Hematopoietic multipotent progenitor cell treated with erythropoietin and hydrocortisone succinate and interleukin-3 and kit ligand, for 4 days (in vitro differentiated cells): ENCODE measurements around the gene CARHSP1.
"Not testable (repeated sequence)": the region's sequence is repeated elsewhere in the genome, so short reads cannot be mapped to it uniquely, and the experiment has no call there.

Experiments used
- DNase-seq: peaks from one replicate; pipeline ENCODE4 v3.0.0-alpha.2; 2015

The CARHSP1 gene

GRCh38 chr16:8892101-8892575, 23.3 kb upstream of the CARHSP1 start:
- no peak for DNase-seq

GRCh38 chr16:8890549-8890921, 21.7 kb upstream of the CARHSP1 start:
- DNase-seq, result no peak

GRCh38 chr16:8889893-8890548, 21.2 kb upstream of the CARHSP1 start:
- no peak for DNase-seq

- DNase-seq, result no peak
Observed at GRCh38 chr16:8888951-8889892, 20.4 kb upstream of the CARHSP1 start.

- peak; percentile 28 for DNase-seq
Observed at GRCh38 chr16:8887952-8888560, 19.2 kb upstream of the CARHSP1 start.

- DNase-seq, result no peak
Observed at GRCh38 chr16:8887431-8887765, 18.6 kb upstream of the CARHSP1 start.

- DNase-seq, result no peak
Observed at GRCh38 chr16:8886593-8887430, 18.0 kb upstream of the CARHSP1 start.

GRCh38 chr16:8885674-8886592, 17.1 kb upstream of the CARHSP1 start:
- DNase-seq, result no peak

GRCh38 chr16:8882725-8883377, 14.0 kb upstream of the CARHSP1 start:
- no peak for DNase-seq

GRCh38 chr16:8882041-8882617, 13.3 kb upstream of the CARHSP1 start, which contains the start of gene LITAFD:
TSS of gene LITAFD (plus strand) at chr16:8882351. CDS start at chr16:8884356, 2,005 bp downstream.
- no peak for DNase-seq

GRCh38 chr16:8880839-8881510, 12.2 kb upstream of the CARHSP1 start:
- no peak for DNase-seq

GRCh38 chr16:8878523-8878911, 9.7 kb upstream of the CARHSP1 start:
- DNase-seq, result no peak

GRCh38 chr16:8877894-8878522, 9.2 kb upstream of the CARHSP1 start:
- no peak for DNase-seq

GRCh38 chr16:8875317-8875716, 6.5 kb upstream of the CARHSP1 start:
- not testable (repeated sequence) for DNase-seq

GRCh38 chr16:8874388-8874787, 5.6 kb upstream of the CARHSP1 start:
- DNase-seq, result no peak

GRCh38 chr16:8873866-8874195, 5.0 kb upstream of the CARHSP1 start:
- DNase-seq, result not testable (repeated sequence)

GRCh38 chr16:8872967-8873865, 4.4 kb upstream of the CARHSP1 start:
- DNase-seq, result peak; percentile 59

GRCh38 chr16:8872071-8872470, 3.3 kb upstream of the CARHSP1 start:
- no peak for DNase-seq

- DNase-seq, result not testable (repeated sequence)
Observed at GRCh38 chr16:8869988-8870241, 1.1 kb upstream of the CARHSP1 start.
